M059J (cell line): ENCODE results near the gene KCNT1. TPM values are rescaled to one million over a fixed set of nuclear protein-coding genes. Genes with fewer than 3 reads are reported as not detected.

Experiments used
- DNase-seq: peaks from one replicate; pipeline ENCODE4 v3.0.0-alpha.2; 2012; ENCODE audit warnings: low read depth
- total RNA-seq: library from RNA; depleted of rRNA; stranded (reverse); fragments of >200 nt; shearing (Covaris generic); gene quantifications from 2 replicates; pipeline ENCODE4 v1.2.3, GENCODE V29; 2014

The KCNT1 gene
- total RNA-seq, 1 experiment from 2014 or later = not detected

GRCh38 chr9:135699440-135699839, 2.5 kb upstream of the KCNT1 start, which contains the start of gene SOHLH1:
Gene SOHLH1, minus strand, starts transcription at chr9:135699481. Its CDS starts 14 bp downstream, at chr9:135699467.
- DNase-seq = no peak

- DNase-seq = no peak
Measured at GRCh38 chr9:135700525-135700924, 1.5 kb upstream of the KCNT1 start.

DNA sequence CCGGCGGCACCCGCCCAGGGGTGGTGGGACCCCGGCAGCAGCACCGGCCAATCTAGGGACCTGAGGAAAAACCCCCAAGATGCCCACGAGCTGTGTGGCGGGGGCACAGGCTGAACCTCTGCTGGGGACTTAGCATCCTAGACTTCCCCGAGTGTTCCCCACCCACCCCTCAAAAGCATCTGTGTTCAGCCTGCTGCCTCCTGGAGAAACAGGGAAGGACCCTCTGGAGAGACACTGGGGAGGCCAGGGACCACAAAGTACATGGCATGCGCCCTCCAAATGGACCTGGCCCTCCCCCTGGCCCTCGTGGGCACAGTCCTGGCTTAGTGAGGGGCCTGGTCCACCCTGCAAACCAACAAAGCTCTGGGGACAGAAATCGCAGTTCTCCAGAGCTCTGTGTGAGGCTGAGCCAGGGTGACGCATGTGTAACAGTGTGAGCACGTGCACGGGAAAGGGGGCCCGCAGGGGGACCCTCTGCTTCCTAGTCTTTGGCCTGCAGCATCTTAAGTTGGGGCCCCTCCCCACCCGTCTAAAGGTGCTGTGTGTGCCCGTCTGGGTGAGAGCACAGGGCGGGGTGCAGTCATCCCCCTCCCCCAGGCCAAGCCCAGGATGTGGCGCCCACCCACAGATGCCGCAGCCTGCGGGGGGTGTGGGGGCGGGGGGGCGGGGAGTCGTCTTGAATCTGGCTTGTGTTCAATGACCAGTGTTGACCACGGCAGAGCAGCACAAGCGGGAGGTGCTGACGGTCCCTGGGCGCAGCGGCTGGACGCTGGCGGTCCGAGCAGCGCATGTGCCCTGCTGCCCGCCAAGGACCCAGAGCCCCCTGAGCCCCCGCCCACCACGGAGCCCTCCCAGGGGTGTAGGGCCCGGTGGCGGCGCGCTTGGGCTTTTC, 672 bp upstream of the KCNT1 start:
- DNase-seq = no peak

DNA sequence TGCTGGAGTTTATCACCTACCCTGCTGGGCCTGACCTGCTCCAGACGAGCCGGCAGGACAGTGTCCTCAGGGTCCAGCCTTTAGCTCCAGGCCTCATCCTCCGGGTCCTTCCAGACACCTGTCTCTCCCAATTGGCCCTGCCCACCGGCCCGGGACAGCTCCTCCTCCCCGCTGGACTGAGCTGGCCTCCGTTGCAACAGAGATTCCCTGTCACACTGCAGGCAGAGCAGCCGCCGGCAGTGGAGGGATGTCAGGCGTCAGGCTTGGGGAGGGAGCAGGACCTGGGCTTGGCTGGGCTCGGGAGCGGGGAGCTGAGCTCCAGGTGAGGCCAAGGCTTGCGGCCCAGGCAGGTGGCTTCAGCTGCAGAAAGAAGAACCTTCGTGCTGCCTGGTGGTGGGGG, 1.7 kb downstream of the KCNT1 start:
- DNase-seq = no peak

GRCh38 chr9:135704483-135704882, 2.5 kb downstream of the KCNT1 start:
- no peak for DNase-seq

DNA sequence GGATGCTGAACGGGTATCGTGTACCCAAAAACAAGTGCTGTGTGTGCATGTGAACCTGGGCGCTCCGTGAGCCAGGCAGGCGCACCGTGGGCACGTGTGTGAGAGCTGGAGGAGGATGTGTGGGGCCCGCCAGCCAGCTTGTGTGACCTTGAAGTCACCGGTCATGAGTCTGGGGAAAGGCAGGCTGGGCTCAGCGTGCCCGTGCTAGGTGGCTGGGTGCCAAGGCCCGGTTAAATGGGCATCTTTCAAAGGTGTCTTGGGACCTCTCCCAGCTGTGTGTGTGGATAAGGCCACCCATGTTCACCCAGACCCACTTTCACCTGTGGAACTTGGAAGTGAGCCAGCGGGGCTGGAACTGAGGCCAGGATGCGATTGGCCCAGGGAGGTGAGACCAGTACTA, 3.4 kb downstream of the KCNT1 start:
- DNase-seq = no peak

GRCh38 chr9:135706288-135706687, 4.3 kb downstream of the KCNT1 start:
- DNase-seq = no peak

DNA sequence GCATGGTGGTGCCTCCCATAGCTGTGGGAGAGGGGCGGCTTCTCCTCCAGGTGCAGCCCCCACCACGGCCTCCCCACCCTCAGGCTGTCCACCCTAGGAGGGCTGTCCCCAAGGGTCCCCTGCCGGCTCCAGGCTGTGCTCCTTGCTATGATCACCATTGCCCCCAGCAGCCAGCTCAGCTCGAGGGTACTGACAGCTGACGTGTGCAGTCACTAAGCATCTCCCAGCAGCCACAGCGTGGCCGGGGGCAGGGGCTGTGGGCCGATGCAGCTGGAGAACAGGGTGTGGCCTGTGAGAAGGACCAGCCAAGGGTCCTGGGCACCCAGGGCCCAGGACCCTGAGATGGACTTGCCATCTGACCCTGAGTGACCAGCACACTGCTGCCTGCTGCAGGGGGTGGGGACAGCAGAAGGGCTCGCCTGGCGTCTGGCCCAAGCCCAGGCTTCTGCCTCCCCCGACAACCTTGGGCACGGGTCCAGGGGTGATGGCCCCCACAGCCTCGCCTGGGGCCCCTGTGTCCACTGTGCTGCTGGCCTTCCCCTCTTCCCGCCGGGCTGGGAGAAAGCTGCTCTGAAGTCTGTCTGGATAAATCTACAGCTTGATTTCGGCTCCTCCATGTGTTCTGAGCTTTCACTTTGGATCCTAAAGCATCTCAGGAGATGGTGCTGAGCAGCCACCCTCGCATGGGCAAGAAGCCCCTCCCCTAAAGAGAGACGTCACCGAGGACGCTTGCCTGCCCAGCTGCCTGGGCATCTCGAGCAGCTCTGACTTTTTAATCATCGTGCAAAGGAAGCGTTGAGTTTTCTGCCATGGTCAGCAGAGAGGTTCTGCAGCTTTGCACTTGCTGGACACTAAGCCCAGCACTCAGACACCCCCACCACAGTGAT, 5.5 kb downstream of the KCNT1 start:
- DNase-seq = no peak

DNA sequence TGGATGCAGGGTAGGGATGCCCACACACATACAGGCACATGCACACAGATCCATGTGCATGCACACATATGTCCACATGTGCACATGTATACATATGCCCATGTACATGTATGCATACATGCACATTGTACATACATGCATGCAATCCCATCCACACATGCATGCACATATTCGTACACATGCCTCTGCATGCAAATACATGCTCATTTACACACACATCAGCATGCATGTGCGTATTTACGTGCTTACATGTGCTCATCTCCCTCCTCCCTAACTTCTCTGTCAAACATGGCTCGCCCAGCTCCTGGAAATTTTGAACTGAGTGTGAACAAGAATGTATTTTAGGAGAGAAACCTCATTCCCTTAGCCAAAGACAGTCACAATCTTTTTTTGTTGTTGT, 6.2 kb downstream of the KCNT1 start:
- DNase-seq = no peak

DNA sequence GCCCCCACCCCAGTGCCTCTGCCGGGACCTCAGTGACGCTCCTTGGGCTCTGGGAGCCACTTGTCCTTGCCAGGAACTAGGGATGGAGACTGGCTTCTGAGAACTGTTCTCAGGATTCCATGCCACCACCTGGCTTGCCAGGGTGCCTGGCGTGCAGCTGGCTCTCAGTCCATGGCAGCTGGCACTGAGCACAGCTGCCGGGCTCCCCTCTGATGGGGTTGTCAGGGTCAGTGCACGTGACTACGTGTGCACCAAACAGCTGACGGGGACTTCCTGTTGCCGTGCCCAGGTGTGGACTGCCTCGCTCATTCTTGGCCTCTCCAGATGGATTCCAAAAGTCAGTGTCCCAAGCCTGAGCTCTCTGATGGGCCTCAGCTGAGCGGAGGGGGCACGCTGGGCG, 9.4 kb downstream of the KCNT1 start:
- no peak for DNase-seq

DNA sequence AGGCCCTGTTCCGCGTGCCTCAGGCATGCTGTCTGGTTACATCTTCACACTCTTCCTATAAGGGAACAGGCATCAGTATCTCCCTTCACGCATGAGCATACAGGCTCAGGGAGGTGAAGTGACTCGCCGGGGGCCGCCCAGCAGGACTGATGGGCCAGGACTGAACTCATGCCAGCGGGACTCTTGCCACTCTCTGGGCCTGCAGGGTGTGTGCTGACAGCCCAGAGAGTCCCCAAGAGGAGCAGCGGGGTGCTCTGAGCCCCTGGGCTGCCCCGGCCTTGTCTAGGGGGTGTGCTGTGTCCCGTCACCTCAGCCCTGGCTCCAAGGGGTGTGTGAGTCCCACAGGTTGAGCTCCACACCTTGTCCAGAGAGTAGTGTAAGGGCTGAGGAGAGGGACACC, 9.9 kb downstream of the KCNT1 start:
- no peak for DNase-seq

- DNase-seq = no peak
Measured at GRCh38 chr9:135712613-135713295, 10.8 kb downstream of the KCNT1 start.

DNA sequence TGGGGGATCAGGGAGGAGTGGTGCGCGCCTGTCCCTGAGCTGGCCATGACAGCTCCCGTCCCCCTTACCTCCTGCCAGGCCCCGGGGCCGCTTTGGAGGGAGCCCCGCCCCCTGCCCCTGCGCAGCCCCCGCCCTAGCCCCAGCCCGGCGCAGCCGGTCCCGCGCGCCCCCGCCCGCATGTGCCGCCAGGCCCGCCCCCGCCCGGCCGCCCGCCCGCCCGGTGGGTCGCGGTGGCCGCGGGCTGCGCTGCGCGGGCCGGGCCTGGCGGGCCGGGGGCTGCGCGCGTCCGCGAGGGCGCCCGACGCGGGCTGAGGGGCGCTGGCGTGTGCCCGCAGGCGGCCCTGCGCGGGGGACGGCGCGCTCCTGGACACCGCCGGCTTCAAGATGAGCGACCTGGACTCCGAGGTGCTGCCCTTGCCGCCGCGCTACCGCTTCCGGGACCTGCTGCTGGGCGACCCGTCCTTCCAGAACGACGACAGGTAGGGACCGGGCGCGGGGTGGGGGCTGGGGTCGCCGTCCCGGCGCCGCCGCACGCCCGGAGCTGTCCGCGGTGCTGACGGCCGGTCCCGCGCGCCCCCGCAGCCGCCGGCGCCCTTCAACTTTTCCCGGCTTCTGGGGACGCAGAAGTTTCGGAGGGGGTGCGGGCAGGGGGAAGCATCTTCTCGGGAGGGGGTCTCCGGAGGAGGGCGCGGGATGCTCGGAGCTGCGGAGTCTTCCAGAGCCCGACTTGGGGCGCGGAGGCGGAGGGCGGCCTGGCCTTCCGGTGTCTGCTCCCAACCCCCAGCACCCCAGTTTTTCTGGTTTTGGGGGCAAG, 12.5 kb downstream of the KCNT1 start:
- DNase-seq = no peak

DNA sequence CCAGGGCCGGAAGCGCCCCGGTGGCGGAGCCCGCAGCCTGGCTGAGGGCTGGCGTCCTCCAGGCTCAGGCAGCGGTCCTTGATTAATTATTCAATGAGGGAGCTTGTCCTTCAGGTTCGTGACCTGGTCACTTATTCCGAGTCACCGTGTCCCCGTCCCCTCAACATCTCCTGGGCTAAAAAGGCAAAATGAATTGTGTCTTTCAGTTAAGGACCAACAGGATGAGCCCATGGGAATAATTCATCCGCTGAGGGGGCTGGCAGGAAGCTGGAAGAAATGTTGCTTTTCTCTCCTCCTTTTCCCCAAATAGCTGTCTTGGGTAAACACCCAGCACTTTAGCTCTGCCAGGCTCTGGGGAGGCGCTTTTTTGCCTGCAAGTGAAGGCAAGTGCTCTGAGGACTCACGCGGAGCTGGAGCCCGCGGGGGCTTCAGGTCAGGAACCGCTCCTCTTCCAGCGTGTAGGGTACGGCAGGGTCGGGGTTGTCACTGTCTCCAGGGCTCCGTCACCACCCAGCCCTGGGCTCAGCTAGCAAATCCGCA, 13.1 kb downstream of the KCNT1 start:
- DNase-seq = no peak

GRCh38 chr9:135716045-135716444, 14.1 kb downstream of the KCNT1 start:
- DNase-seq = no peak

GRCh38 chr9:135717410-135717809, 15.4 kb downstream of the KCNT1 start:
- DNase-seq = no peak

DNA sequence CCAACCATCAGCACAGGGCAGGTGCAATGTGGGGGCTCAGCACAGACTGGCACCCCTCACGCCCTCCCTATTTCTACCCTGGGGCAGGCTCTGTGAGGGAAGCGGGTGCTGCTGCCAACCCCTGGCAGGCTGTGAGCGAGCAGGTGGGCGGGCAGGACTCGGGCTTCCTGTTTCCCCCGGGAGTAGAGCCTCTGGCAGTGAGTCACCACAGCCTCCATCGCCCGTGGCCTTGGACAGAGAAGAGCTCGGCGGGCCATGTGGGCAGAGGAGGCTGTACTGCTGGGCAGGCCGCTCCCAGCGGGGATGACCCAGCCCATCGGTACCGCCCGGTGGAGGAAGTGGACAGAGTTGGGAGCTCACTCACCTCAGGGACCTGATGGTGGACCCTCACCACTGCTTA, 16.6 kb downstream of the KCNT1 start:
- peak; percentile 73 for DNase-seq

GRCh38 chr9:135719472-135719871, 17.5 kb downstream of the KCNT1 start:
- DNase-seq = no peak

DNA sequence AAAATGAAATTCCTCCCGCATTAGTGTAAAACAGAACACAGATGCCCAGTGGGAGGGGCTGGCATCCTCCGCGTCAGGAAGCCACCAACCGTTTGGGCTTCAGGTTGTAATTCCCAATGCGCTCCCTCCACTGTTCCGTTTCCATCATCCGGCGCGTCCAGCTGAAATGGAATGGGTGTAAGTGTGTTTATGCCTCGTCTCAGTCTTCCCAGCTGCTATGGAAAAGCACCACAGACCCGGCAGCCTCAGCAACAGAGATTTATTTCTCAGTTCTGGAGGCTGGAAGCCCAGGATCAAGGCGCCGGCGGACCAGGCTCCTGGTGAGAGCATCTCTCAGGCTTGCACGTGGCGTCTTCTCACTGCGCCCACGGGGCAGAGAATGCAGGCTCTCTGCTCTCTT, 20.4 kb downstream of the KCNT1 start:
- DNase-seq = no peak

- no peak for DNase-seq
Measured at GRCh38 chr9:135724186-135724787, 22.3 kb downstream of the KCNT1 start.
